Measurements from ENCODE around the gene MSI2. TPM values are rescaled to one million over a fixed set of nuclear protein-coding genes. Genes with fewer than 3 reads are reported as not detected.

MSI2 gene
- total RNA-seq, 2 experiments from 2014 or later, result 59.6 to 61.7 TPM

DNA sequence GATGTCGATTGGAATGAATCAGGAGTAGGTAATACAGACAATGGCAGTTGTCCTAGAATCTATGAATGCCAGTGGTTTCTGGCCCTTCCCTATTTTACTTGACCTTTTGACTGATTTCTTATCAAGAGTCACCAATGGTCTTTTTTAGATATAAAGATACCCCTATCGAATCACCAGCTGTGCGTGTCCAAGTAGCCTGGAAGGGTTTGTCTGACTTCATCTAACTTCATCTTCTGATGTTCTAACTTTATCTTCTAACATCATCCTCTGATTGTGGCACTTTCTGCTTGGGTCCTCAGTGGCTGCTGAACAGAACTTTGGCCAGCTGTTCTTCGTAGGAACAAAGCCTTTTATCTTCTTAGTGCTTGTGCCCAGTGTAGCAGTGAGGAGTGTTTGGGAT is 129.7 kb downstream of the MSI2 start:
- CTCF ChIA-PET, result interaction anchor here (2.6 kb wide), 1 partner anchor 143 kb away, joined by 7 read pairs; no protein-coding TSS in a partner anchor
- intact Hi-C loops (cut with micrococcal nuclease), result no loop called here
- Mint-ChIP-seq H3K27me3 (no peaks in the 10 kb centered on the region), H3K27ac (no peak overlapping the region), H3K4me3 (no peak overlapping the region), H3K4me1 (ENCODE audit: low read depth) (peaks cover 6% of the 10 kb centered on the region), H3K36me3 (ENCODE audit: low read depth) (peaks cover 60% of the 10 kb centered on the region), H3K9me3 (peaks cover 27% of the 10 kb centered on the region)
- TF ChIP-seq CTCF (IDR thresholded peaks at IDR 0.05), result no peak
- ATAC-seq, result no peak
- POLR2A ChIA-PET, result no interaction called here
- DNase-seq, result no peak

GRCh38 chr17:57387575-57387974 is 131.3 kb downstream of the MSI2 start:
- Mint-ChIP-seq H3K4me3 (no peak overlapping the region), H3K27ac (no peak overlapping the region), H3K4me1 (ENCODE audit: low read depth) (peaks cover 3% of the 10 kb centered on the region), H3K36me3 (ENCODE audit: low read depth) (peaks cover 65% of the 10 kb centered on the region), H3K27me3 (no peaks in the 10 kb centered on the region), H3K9me3 (peaks cover 27% of the 10 kb centered on the region)
- CTCF ChIA-PET, result interaction anchor here (1.3 kb wide), 1 partner anchor 360 kb away, joined by 3 read pairs; no protein-coding TSS in a partner anchor
- intact Hi-C loops (cut with micrococcal nuclease), result no loop called here
- DNase-seq (no peak), ATAC-seq (no peak)
- POLR2A ChIA-PET, result no interaction called here
- no peak for TF ChIP-seq CTCF (IDR thresholded peaks at IDR 0.05)

DNA sequence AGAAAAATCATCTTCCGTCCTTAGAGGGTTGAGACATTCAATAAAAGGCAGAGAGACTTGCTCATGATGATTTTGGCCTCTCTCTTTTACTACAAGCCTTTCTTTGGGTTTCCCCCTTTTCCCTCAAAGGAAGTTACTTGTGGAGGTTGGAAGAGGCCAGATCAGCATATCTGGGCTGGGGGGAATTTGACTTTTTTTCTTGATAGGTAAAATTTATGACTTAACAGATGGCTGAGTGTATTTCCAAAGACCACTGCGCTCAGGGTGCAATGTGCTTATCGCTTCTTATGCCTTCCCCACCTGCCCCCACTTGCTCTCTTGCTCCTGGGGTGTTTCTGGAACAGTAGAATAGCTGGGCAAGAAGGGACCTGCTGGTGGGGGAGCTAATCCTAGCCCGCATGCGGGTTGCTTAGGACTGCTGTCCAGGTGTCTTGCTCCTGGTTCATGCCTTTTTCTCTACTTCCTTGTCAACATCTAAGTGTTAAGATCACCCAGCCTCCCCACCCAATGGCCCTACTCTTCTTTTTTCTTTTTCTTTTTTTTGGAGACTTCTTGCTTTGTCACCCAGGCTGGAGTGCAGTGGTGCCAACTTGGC is 131.9 kb downstream of the MSI2 start:
- peaks cover 67% of the 10 kb centered on the region for H3K36me3 Mint-ChIP-seq (ENCODE audit: low read depth)
- peaks cover 26% of the 10 kb centered on the region for H3K9me3 Mint-ChIP-seq
- ChIA-PET CTCF (no interaction called here), POLR2A (interaction anchor here (0.5 kb wide), 1 partner anchor 10 kb away, joined by 3 read pairs; no protein-coding TSS in a partner anchor)
- H3K27ac Mint-ChIP-seq, result no peak overlapping the region
- H3K4me3 Mint-ChIP-seq, result no peak overlapping the region
- no peak for TF ChIP-seq CTCF (IDR thresholded peaks at IDR 0.05)
- no peaks in the 10 kb centered on the region for H3K27me3 Mint-ChIP-seq
- ATAC-seq, result no peak
- intact Hi-C loops (cut with micrococcal nuclease), result no loop called here
- no peak for DNase-seq
- peaks cover 3% of the 10 kb centered on the region for H3K4me1 Mint-ChIP-seq (ENCODE audit: low read depth)

GRCh38 chr17:57389473-57389872 is 133.2 kb downstream of the MSI2 start:
- Mint-ChIP-seq H3K27ac (no peak overlapping the region), H3K9me3 (peaks cover 24% of the 10 kb centered on the region), H3K36me3 (ENCODE audit: low read depth) (peaks cover 62% of the 10 kb centered on the region), H3K4me3 (no peak overlapping the region), H3K4me1 (ENCODE audit: low read depth) (peaks cover 5% of the 10 kb centered on the region), H3K27me3 (no peaks in the 10 kb centered on the region)
- POLR2A ChIA-PET, result no interaction called here
- no peak for DNase-seq
- TF ChIP-seq CTCF (IDR thresholded peaks at IDR 0.05), result no peak
- intact Hi-C loops (cut with micrococcal nuclease), result no loop called here
- CTCF ChIA-PET, result interaction anchor here (1.5 kb wide), 1 partner anchor 24 kb away, joined by 4 read pairs; no protein-coding TSS in a partner anchor
- no peak for ATAC-seq

DNA sequence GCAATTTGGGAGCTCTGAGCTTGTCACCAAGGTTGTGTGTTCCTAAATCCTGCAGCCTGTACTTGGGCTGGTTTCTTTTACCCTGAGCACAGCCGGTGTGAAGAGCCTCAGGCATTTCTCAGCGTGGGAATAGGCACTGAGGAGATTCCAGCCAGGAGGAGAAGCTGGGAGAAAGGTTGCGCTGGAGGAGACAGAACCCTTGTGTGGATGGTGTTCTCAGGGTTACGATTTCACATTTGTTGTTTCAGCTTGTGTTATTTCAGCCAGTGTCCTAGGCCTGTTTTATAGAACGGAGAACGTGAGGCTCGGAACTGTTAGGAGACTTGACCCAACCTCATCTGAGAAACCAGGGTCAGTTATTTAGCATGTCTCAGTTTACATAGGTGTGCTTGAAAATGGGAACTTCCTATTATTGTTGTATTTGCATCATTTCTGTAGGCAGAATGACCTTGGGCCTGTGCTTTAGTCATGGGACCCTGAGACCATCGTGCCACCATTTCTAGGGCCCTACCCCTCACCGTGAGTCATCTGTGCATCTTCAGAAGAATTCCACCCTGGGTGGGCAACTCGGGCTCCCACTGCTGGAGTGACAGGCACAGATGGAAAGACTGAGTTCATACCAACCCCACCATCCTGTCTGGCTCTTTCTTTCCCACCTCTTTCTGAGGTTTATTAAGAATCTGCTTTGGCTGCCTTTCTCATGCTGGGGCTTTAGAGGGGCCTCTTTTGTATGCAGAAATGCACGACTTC is 134.9 kb downstream of the MSI2 start:
- TF ChIP-seq CTCF (IDR thresholded peaks at IDR 0.05), result no peak
- H3K27ac Mint-ChIP-seq, result no peak overlapping the region
- CTCF ChIA-PET, result no interaction called here

More for the DNA sequence above, 134.9 kb downstream of the MSI2 start:
- POLR2A ChIA-PET, result no interaction called here
- DNase-seq (no peak), ATAC-seq (no peak)
- Mint-ChIP-seq H3K9me3 (peaks cover 15% of the 10 kb centered on the region), H3K27me3 (no peaks in the 10 kb centered on the region), H3K4me3 (no peak overlapping the region), H3K4me1 (ENCODE audit: low read depth) (peaks cover 14% of the 10 kb centered on the region), H3K36me3 (ENCODE audit: low read depth) (peaks cover 48% of the 10 kb centered on the region)
- intact Hi-C loops (cut with micrococcal nuclease), result no loop called here

Data from activated CD8-positive, alpha-beta T cell treated with anti-CD3 and anti-CD28 coated beads for 36 hours (primary cell).